Measurements from ENCODE around the gene PCBP3. TPM values are rescaled to one million over a fixed set of nuclear protein-coding genes. Genes with fewer than 3 reads are reported as not detected.

PCBP3 gene
- polyA plus RNA-seq, 1 donor from 2014 or later = 1.7 TPM

GRCh38 chr21:45704311-45705108 lies 61.0 kb downstream of the PCBP3 start:
- Histone ChIP-seq H3F3A (ENCODE audit: insufficient read depth, low read length, poor library complexity, severe bottlenecking) (no peaks in the 10 kb centered on the region), H3K27me3 (ENCODE audit: insufficient read depth, low read depth, low read length) (no peaks in the 10 kb centered on the region), H3K79me2 (replicated peaks; ENCODE audit: insufficient read depth, low read length) (no peaks in the 10 kb centered on the region), H3K9me3 (ENCODE audit: low read length) (no peaks in the 10 kb centered on the region), H3K4me3 (ENCODE audit: low read length) (no peak overlapping the region), H3K27ac (ENCODE audit: low read length) (no peak overlapping the region), H3K9me2 (ENCODE audit: insufficient read depth, low read length) (no peaks in the 10 kb centered on the region), H2AFZ (ENCODE audit: low read depth, low read length) (no peak overlapping the region), H3K4me2 (ENCODE audit: low read length) (no peak overlapping the region), H4K20me1 (ENCODE audit: insufficient read depth) (no peaks in the 10 kb centered on the region), H3K36me3 (ENCODE audit: insufficient read depth, low read length) (no peaks in the 10 kb centered on the region), H3K9ac (ENCODE audit: low read length) (no peak overlapping the region)
- no peak for TF ChIP-seq EP300 (conservative IDR thresholded peaks at IDR 0.05; ENCODE audit: poor library complexity, severe bottlenecking)
- TF ChIP-seq MXI1 (conservative IDR thresholded peaks at IDR 0.05; ENCODE audit: poor library complexity, severe bottlenecking) = no peak
- no peak for TF ChIP-seq CTCF (IDR thresholded peaks at IDR 0.05; ENCODE audit: poor library complexity, severe bottlenecking)
- TF ChIP-seq EZH2 (IDR thresholded peaks at IDR 0.05; ENCODE audit: borderline replicate concordance, insufficient read depth, low read length, poor library complexity, severe bottlenecking) = no peak
- no peak for TF ChIP-seq SMC3 (conservative IDR thresholded peaks at IDR 0.05; ENCODE audit: poor library complexity)
- TF ChIP-seq RAD21 (conservative IDR thresholded peaks at IDR 0.05) = no peak
- no peak for TF ChIP-seq POLR2AphosphoS5 (IDR thresholded peaks at IDR 0.05)
- no peak for TF ChIP-seq TAF1 (IDR thresholded peaks at IDR 0.05; ENCODE audit: low read depth)
- no peak for TF ChIP-seq REST (IDR thresholded peaks at IDR 0.05; ENCODE audit: borderline replicate concordance)

- TF ChIP-seq EZH2 (IDR thresholded peaks at IDR 0.05; ENCODE audit: borderline replicate concordance, insufficient read depth, low read length, poor library complexity, severe bottlenecking) = no peak
- no peak for TF ChIP-seq CTCF (IDR thresholded peaks at IDR 0.05; ENCODE audit: poor library complexity, severe bottlenecking)
- TF ChIP-seq MXI1 (conservative IDR thresholded peaks at IDR 0.05; ENCODE audit: poor library complexity, severe bottlenecking) = no peak
- TF ChIP-seq TAF1 (IDR thresholded peaks at IDR 0.05; ENCODE audit: low read depth) = no peak
- no peak for TF ChIP-seq REST (IDR thresholded peaks at IDR 0.05; ENCODE audit: borderline replicate concordance)
- TF ChIP-seq RAD21 (conservative IDR thresholded peaks at IDR 0.05) = no peak
- no peak for TF ChIP-seq SMC3 (conservative IDR thresholded peaks at IDR 0.05; ENCODE audit: poor library complexity)
- TF ChIP-seq POLR2AphosphoS5 (IDR thresholded peaks at IDR 0.05) = no peak
- no peak for TF ChIP-seq EP300 (conservative IDR thresholded peaks at IDR 0.05; ENCODE audit: poor library complexity, severe bottlenecking)
- no peaks in the 10 kb centered on the region for H3K9me2 ChIP-seq (ENCODE audit: insufficient read depth, low read length)
- no peaks in the 10 kb centered on the region for H3F3A ChIP-seq (ENCODE audit: insufficient read depth, low read length, poor library complexity, severe bottlenecking)
- H3K27me3 ChIP-seq (ENCODE audit: insufficient read depth, low read depth, low read length) = no peaks in the 10 kb centered on the region
- H3K79me2 ChIP-seq (replicated peaks; ENCODE audit: insufficient read depth, low read length) = no peaks in the 10 kb centered on the region
- H3K9ac ChIP-seq (ENCODE audit: low read length) = no peak overlapping the region
- H3K27ac ChIP-seq (ENCODE audit: low read length) = no peak overlapping the region
- no peaks in the 10 kb centered on the region for H3K36me3 ChIP-seq (ENCODE audit: insufficient read depth, low read length)
- no peak overlapping the region for H3K4me3 ChIP-seq (ENCODE audit: low read length)
- H3K9me3 ChIP-seq (ENCODE audit: low read length) = no peaks in the 10 kb centered on the region
- H4K20me1 ChIP-seq (ENCODE audit: insufficient read depth) = no peaks in the 10 kb centered on the region
- H3K4me2 ChIP-seq (ENCODE audit: low read length) = no peak overlapping the region
- no peak overlapping the region for H2AFZ ChIP-seq (ENCODE audit: low read depth, low read length)
Observed at GRCh38 chr21:45706299-45706698, 62.8 kb downstream of the PCBP3 start.

Measured in neural cell (in vitro differentiated cells).